GM18909 (cell line): ENCODE measurements around the gene COL9A3.

Experiments
- ATAC-seq: cut with Tn5 transposase; IDR thresholded peaks from one replicate; pipeline ENCODE4 v1.9.1; 2021; ENCODE audit warnings: mild to moderate bottlenecking; ENCODE audit not compliant: unreplicated experiment, poor library complexity

Gene COL9A3

GRCh38 chr20:62875419-62876361 lies 58.8 kb downstream of the COL9A3 start:
- no peak for ATAC-seq

- no peak for ATAC-seq
Observed at GRCh38 chr20:62876501-62876901, 59.7 kb downstream of the COL9A3 start.

GRCh38 chr20:62876902-62877816 lies 60.3 kb downstream of the COL9A3 start:
- ATAC-seq = no peak

GRCh38 chr20:62878244-62879038 lies 61.6 kb downstream of the COL9A3 start:
- no peak for ATAC-seq

- ATAC-seq = no peak
Observed at GRCh38 chr20:62879275-62880146, 62.7 kb downstream of the COL9A3 start.

- ATAC-seq = no peak
Observed at GRCh38 chr20:62880147-62880934, 63.5 kb downstream of the COL9A3 start.

GRCh38 chr20:62880935-62881661 lies 64.2 kb downstream of the COL9A3 start:
- ATAC-seq = no peak

GRCh38 chr20:62881662-62882395 lies 65.0 kb downstream of the COL9A3 start:
- ATAC-seq = no peak

GRCh38 chr20:62882426-62882825 lies 65.6 kb downstream of the COL9A3 start:
- no peak for ATAC-seq

GRCh38 chr20:62884556-62884955 lies 67.7 kb downstream of the COL9A3 start:
- ATAC-seq = no peak

- ATAC-seq = no peak
Observed at GRCh38 chr20:62885046-62885895, 68.4 kb downstream of the COL9A3 start.

- ATAC-seq = no peak
Observed at GRCh38 chr20:62885896-62886708, 69.3 kb downstream of the COL9A3 start.

- ATAC-seq = no peak
Observed at GRCh38 chr20:62886709-62887058, 69.8 kb downstream of the COL9A3 start.

GRCh38 chr20:62887152-62887859 lies 70.5 kb downstream of the COL9A3 start:
- ATAC-seq = no peak

GRCh38 chr20:62887860-62888239 lies 71.0 kb downstream of the COL9A3 start:
- no peak for ATAC-seq
